ENCODE measurements around the gene EIF2S1.

- no peak for TF ChIP-seq CTCF (conservative IDR thresholded peaks at IDR 0.05 in 1 of 2, IDR thresholded peaks at IDR 0.05 in 1 of 2; ENCODE audit: extremely low read depth in 1 of 2, insufficient read depth in 1 of 2, low read depth in 1 of 2, low read length in 2 of 2)
- no peak for TF ChIP-seq EZH2 (IDR thresholded peaks at IDR 0.05; ENCODE audit: borderline replicate concordance, low read length)
These were observed 2.8 kb upstream of the EIF2S1 start for GRCh38 chr14:67357186-67357968.

Measured in mammary epithelial cell (primary cell).